OCI-LY7 (cell line): ENCODE results near the gene PALLD.

Experiments
- CTCF ChIP-seq: fragments of 200-600 bp; sonication (generic); conservative IDR thresholded peaks from 2 replicates; pipeline ENCODE4 v1.5.1; 2014; ENCODE audit warnings: mild to moderate bottlenecking, antibody characterized with exemption, low read length, moderate library complexity, mixed read lengths
- EZH2phosphoT487 ChIP-seq: fragments of 200-600 bp; sonication (generic); IDR thresholded peaks from 2 replicates; pipeline ENCODE4 v1.6.1; 2018; ENCODE audit warnings: low read depth, borderline replicate concordance, mild to moderate bottlenecking, mixed run types, antibody characterized with exemption, low read length, moderate library complexity, mixed read lengths

GRCh38 chr4:168833881-168834280 lies 337.0 kb downstream of the PALLD start:
- TF ChIP-seq CTCF: no peak
- no peak for TF ChIP-seq EZH2phosphoT487
